Purkinje cell (primary cell): ENCODE measurements around the gene OR52E2. TPM values are rescaled to one million over a fixed set of nuclear protein-coding genes. Genes with fewer than 3 reads are reported as not detected.

Experiments
- polyA plus RNA-seq: library from polyadenylated mRNA; unstranded; fragments of >200 nt; fragmentation: Nextera tagmentation; gene quantifications from 2 replicates; pipeline ENCODE4 v1.2.1, GENCODE V29; 2014

Gene OR52E2
- not detected in 2 replicates for polyA plus RNA-seq

GRCh38 chr11:5059391-5059790 is at the start of gene OR52E2:
Gene OR52E2 (minus strand): TSS chr11:5059627. CDS start chr11:5059627, 0 bp downstream.

GRCh38 chr11:5069272-5069671 is 9.8 kb upstream of the OR52E2 start, which contains the start of gene OR52E1:
Gene OR52E1 (plus strand): TSS chr11:5069572.

GRCh38 chr11:5046226-5046625 is 13.2 kb downstream of the OR52E2 start, which contains the start of gene OR52J3:
Gene OR52J3 (plus strand): TSS chr11:5046526. CDS start chr11:5046526, 0 bp downstream.

Other genes starting within 250 kb of the OR52E2 start
- gene OR51F2, start 238.3 kb downstream of the OR52E2 start, polyA plus RNA-seq = not detected in 2 replicates
- gene OR51S1, start 210.4 kb downstream of the OR52E2 start, polyA plus RNA-seq = not detected in 2 replicates
- gene OR51T1, start 177.7 kb downstream of the OR52E2 start, polyA plus RNA-seq = not detected in 2 replicates
- gene OR51A7, start 155.8 kb downstream of the OR52E2 start, polyA plus RNA-seq = not detected in 2 replicates
- not detected in 2 replicates for gene OR51G2, start 140.3 kb downstream of the OR52E2 start, polyA plus RNA-seq
- not detected in 2 replicates for gene OR51G1, start 135.3 kb downstream of the OR52E2 start, polyA plus RNA-seq
- not detected in 2 replicates for gene OR51A4, start 112.0 kb downstream of the OR52E2 start, polyA plus RNA-seq
- not detected in 2 replicates for gene OR51A2, start 103.9 kb downstream of the OR52E2 start, polyA plus RNA-seq
- not detected in 2 replicates for gene OR51L1, start 64.8 kb downstream of the OR52E2 start, polyA plus RNA-seq
- not detected in 2 replicates for gene OR52J3, start 13.1 kb downstream of the OR52E2 start, polyA plus RNA-seq
- gene OR52E1, start 9.9 kb upstream of the OR52E2 start, polyA plus RNA-seq = not detected in 2 replicates
- gene OR52A5, start 78.7 kb upstream of the OR52E2 start, polyA plus RNA-seq = not detected in 2 replicates
- gene OR52A1, start 95.1 kb upstream of the OR52E2 start, polyA plus RNA-seq = not detected in 2 replicates
- not detected in 2 replicates for gene OR51V1, start 141.1 kb upstream of the OR52E2 start, polyA plus RNA-seq
- 105 and 131 TPM in 2 replicates for gene HBB, start 167.4 kb upstream of the OR52E2 start, polyA plus RNA-seq
- not detected in 2 replicates for gene HBD, start 174.9 kb upstream of the OR52E2 start, polyA plus RNA-seq
- not detected in 2 replicates for gene HBG1, start 190.2 kb upstream of the OR52E2 start, polyA plus RNA-seq
- gene HBG2, start 195.2 kb upstream of the OR52E2 start, polyA plus RNA-seq = 7.9 TPM in 1 of 2 replicates, not detected in the other
- gene HBE1, start 210.3 kb upstream of the OR52E2 start, polyA plus RNA-seq = not detected in 2 replicates
- gene OR51B4, start 242.3 kb upstream of the OR52E2 start, polyA plus RNA-seq = not detected in 2 replicates